HepG2 (cell line): ENCODE measurements around the gene NGRN. TPM values are rescaled to one million over a fixed set of nuclear protein-coding genes. Genes with fewer than 3 reads are reported as not detected.

Experiments
- ATAC-seq: fragments of 200-7000 bp; cut with Tn5 transposase; 3 replicates; pipeline ENCODE4 v1.9.1; 2020; ENCODE audit warnings: mild to moderate bottlenecking, moderate library complexity
- BruUV-seq: library from RNA; stranded (reverse); fragments of 400-500 nt; replicated peaks from 2 replicates; lab custom pipeline; 2021; lab: Mats Ljungman, UMichigan
- CTCF ChIA-PET: fragments of 300-600 bp; formaldehyde crosslinking; extraction: SDS; loops from one replicate; lab custom pipeline; 2021; ENCODE audit warnings: low total read pairs, inconsistent platforms, low intra/inter-chr PET ratio; lab: Yijun Ruan, JAX
- POLR2A ChIA-PET: fragments of 350-600 bp; sonication (Branson Sonifier 250); formaldehyde crosslinking; loops from one replicate; lab custom pipeline; 2020; ENCODE audit warnings: antibody characterized with exemption, inconsistent platforms; lab: Yijun Ruan, JAX
- DNase-seq: peaks from one replicate; pipeline ENCODE4 v3.0.0-alpha.2; 2015; ENCODE audit warnings: low spot score
- FAIRE-seq: peaks from 3 replicates; lab custom pipeline; 2011; peaks lifted over from hg19 to GRCh38; lab: Jason Lieb, UNC
- H2AFZ ChIP-seq: one replicate; pipeline ENCODE4 v1.6.1; 2011; ENCODE audit warnings: low read length, inconsistent platforms
- H3K27ac ChIP-seq: fragments of 300-600 bp; 3 replicates; pipeline ENCODE4 v1.8.0; 2011; ENCODE audit warnings: mixed run types, mild to moderate bottlenecking, mixed read lengths, low read length, inconsistent platforms; ENCODE audit not compliant: insufficient read depth; ENCODE audit errors: extremely low read length
- H3K27me3 ChIP-seq, 2 experiments: fragments of 200-600 bp in 1 of 2; 2 replicates in 1 of 2; 3 replicates in 1 of 2; pipeline versions ENCODE4 v1.6.0 to v1.8.0; 2011; ENCODE audit warnings: low read length in 2 of 2, mild to moderate bottlenecking in 2 of 2, moderate library complexity in 2 of 2, inconsistent platforms in 1 of 2; ENCODE audit not compliant: insufficient read depth in 2 of 2, control insufficient read depth in 1 of 2
- H3K36me3 ChIP-seq, 2 experiments: fragments of 200-600 bp in 1 of 2; replicated peaks in 1 of 2; 2 replicates in 1 of 2; 3 replicates in 1 of 2; pipeline versions ENCODE4 v1.5.1 to v1.8.0; 2011; ENCODE audit warnings: low read length in 2 of 2, inconsistent platforms in 1 of 2; ENCODE audit not compliant: insufficient read depth in 2 of 2, control insufficient read depth in 1 of 2
- H3K4me1 ChIP-seq: 2 replicates; pipeline ENCODE4 v1.5.1; 2012; ENCODE audit warnings: low read length, inconsistent platforms; ENCODE audit not compliant: insufficient read depth
- H3K4me2 ChIP-seq: 2 replicates; pipeline ENCODE4 v1.6.0; 2011; ENCODE audit warnings: low read depth, low read length, inconsistent platforms
- H3K4me3 ChIP-seq, 3 experiments: fragments of 200-600 bp in 1 of 3; sonication (generic), shearing (Covaris generic) in 1 of 3; replicated peaks in 1 of 3; 2 replicates each; pipeline ENCODE4 v1.5.1; 2011 to 2016; ENCODE audit warnings: low read length in 3 of 3, inconsistent platforms in 2 of 3, low read depth in 2 of 3, mild to moderate bottlenecking in 2 of 3, control low read depth in 1 of 3, mixed read lengths in 1 of 3; ENCODE audit not compliant: insufficient read depth in 1 of 3
- H3K79me2 ChIP-seq: one replicate; pipeline ENCODE4 v1.6.1; 2011; ENCODE audit warnings: low read length, inconsistent platforms; ENCODE audit not compliant: insufficient read depth
- H3K9ac ChIP-seq: 2 replicates; pipeline ENCODE4 v1.6.0; 2011; ENCODE audit warnings: mild to moderate bottlenecking, low read depth, low read length, inconsistent platforms; ENCODE audit not compliant: insufficient read depth
- H3K9me3 ChIP-seq: 2 replicates; pipeline ENCODE4 v1.5.1; 2012; ENCODE audit warnings: mild to moderate bottlenecking, low read length
- H4K20me1 ChIP-seq: 2 replicates; pipeline ENCODE4 v1.6.0; 2011; ENCODE audit warnings: inconsistent platforms, mild to moderate bottlenecking, low read length, moderate library complexity; ENCODE audit not compliant: insufficient read depth
- HNF1A ChIP-seq, 2 experiments: sonication (generic) in 1 of 2; formaldehyde crosslinking in 1 of 2; IDR thresholded peaks; 2 replicates each; pipeline versions ENCODE4 v1.4.0 to v1.6.1; 2016 to 2020; ENCODE audit warnings: borderline replicate concordance in 1 of 2, low read depth in 1 of 2, mild to moderate bottlenecking in 1 of 2, missing genetic modification reagents in 1 of 2
- HNF4G ChIP-seq, 2 experiments: sonication (generic) in 1 of 2; formaldehyde crosslinking in 1 of 2; IDR thresholded peaks; 2 replicates each; pipeline versions ENCODE4 v1.4.0 to v1.6.1; 2011 to 2020; ENCODE audit warnings: borderline replicate concordance in 2 of 2, low read depth in 2 of 2, mild to moderate bottlenecking in 2 of 2, low read length in 1 of 2, missing genetic modification reagents in 1 of 2, moderate library complexity in 1 of 2
- NR2C2 ChIP-seq: sonication (generic); formaldehyde crosslinking; IDR thresholded peaks from 2 replicates; pipeline ENCODE4 v1.4.0; 2020; ENCODE audit warnings: missing genetic modification reagents, mild to moderate bottlenecking, moderate library complexity, borderline replicate concordance
- SALL1 ChIP-seq: sonication (generic); formaldehyde crosslinking; IDR thresholded peaks from 2 replicates; pipeline ENCODE4 v1.8.0; 2022; ENCODE audit warnings: mild to moderate bottlenecking, missing genetic modification reagents
- SETDB1 ChIP-seq: sonication (generic); formaldehyde crosslinking; IDR thresholded peaks from 2 replicates; pipeline ENCODE4 v1.5.1; 2020; ENCODE audit warnings: missing genetic modification reagents, mild to moderate bottlenecking, borderline replicate concordance
- SOX6 ChIP-seq, 2 experiments: fragments of 450-650 bp in 1 of 2; sonication (generic) in 1 of 2; formaldehyde crosslinking in 1 of 2; IDR thresholded peaks; 2 replicates each; pipeline versions ENCODE4 v1.4.0 to v1.6.1; 2017 to 2020; ENCODE audit warnings: antibody characterized with exemption in 1 of 2, mild to moderate bottlenecking in 1 of 2, missing genetic modification reagents in 1 of 2
- YEATS2 ChIP-seq: sonication (generic); formaldehyde crosslinking; IDR thresholded peaks from 2 replicates; pipeline ENCODE4 v1.4.0; 2020; ENCODE audit warnings: missing genetic modification reagents, borderline replicate concordance
- ZBTB2 ChIP-seq: sonication (generic); formaldehyde crosslinking; IDR thresholded peaks from 2 replicates; pipeline ENCODE4 v1.8.0; 2022; ENCODE audit warnings: low read depth, missing genetic modification reagents
- ZBTB25 ChIP-seq: IDR thresholded peaks from 2 replicates; pipeline ENCODE4 v1.6.1; 2018; ENCODE audit warnings: missing genetic modification reagents
- ZMYM4 ChIP-seq: sonication (generic); formaldehyde crosslinking; IDR thresholded peaks from 2 replicates; pipeline ENCODE4 v1.8.1; 2023; ENCODE audit warnings: mild to moderate bottlenecking, missing genetic modification reagents
- ZNF251 ChIP-seq: sonication (generic); formaldehyde crosslinking; IDR thresholded peaks from 2 replicates; pipeline ENCODE4 v1.9.0; 2021; ENCODE audit warnings: mild to moderate bottlenecking, missing genetic modification reagents
- ZNF30 ChIP-seq: sonication (generic); formaldehyde crosslinking; IDR thresholded peaks from 2 replicates; pipeline ENCODE4 v1.5.0; 2020; ENCODE audit warnings: mild to moderate bottlenecking, missing genetic modification reagents
- ZNF446 ChIP-seq: sonication (generic); formaldehyde crosslinking; IDR thresholded peaks from 2 replicates; pipeline ENCODE4 v1.5.0; 2020; ENCODE audit warnings: mild to moderate bottlenecking, missing genetic modification reagents
- ZNF550 ChIP-seq: sonication (generic); formaldehyde crosslinking; IDR thresholded peaks from 2 replicates; pipeline ENCODE4 v1.4.0; 2020; ENCODE audit warnings: mild to moderate bottlenecking, missing genetic modification reagents, borderline replicate concordance
- ZNF678 ChIP-seq: sonication (generic); formaldehyde crosslinking; IDR thresholded peaks from 2 replicates; pipeline ENCODE4 v1.4.0; 2020; ENCODE audit warnings: mild to moderate bottlenecking, missing genetic modification reagents
- WGBS: methylation state at CpG from one replicate; pipeline ENCODE4 v1.1.6; 2017; ENCODE audit warnings: low lambda C conversion rate; 5-methylcytosine and 5-hydroxymethylcytosine counted together
- in situ Hi-C: cut with HindIII; loops from 2 replicates; pipeline ENCODE4 v1.10.0; 2017; ENCODE audit warnings: low pct_unique_long_range_greater_than_20kb; ENCODE audit not compliant: extremely low pct_ligation_motif_present
- intact Hi-C: fragments of 100-400 bp; cut with micrococcal nuclease; formaldehyde crosslinking; loops from one replicate; pipeline ENCODE4 v1.10.0; 2022; ENCODE audit not compliant: unreplicated experiment
- polyA plus RNA-seq, 8 experiments: library from polyadenylated mRNA; depleted of rRNA in 3 of 8; stranded (reverse) in 7 of 8; unstranded in 1 of 8; fragments of >200 nt; fragmentation: Illumina TruSeq in 4 of 8; extraction: Trizol in 4 of 8; gene quantifications; 2 replicates each; pipeline versions ENCODE4 v1.2.1 to v1.2.3, GENCODE V29; 2011 to 2016; ENCODE audit warnings: low read depth in 4 of 8, missing spikeins in 1 of 8, mixed read lengths in 1 of 8; ENCODE audit not compliant: insufficient read depth in 1 of 8
- total RNA-seq, 5 experiments: library from RNA; depleted of rRNA; stranded (reverse); fragments of >200 nt; fragmentation: Illumina TruSeq; extraction: Trizol; gene quantifications; 2 replicates each; pipeline ENCODE4 v1.2.3, GENCODE V29; 2016; ENCODE audit warnings: low read depth in 1 of 5

The NGRN gene
- total and polyA plus RNA-seq, 2 of the 13 experiments (the other 11 are each of a cell fraction or from before 2014, with no cell fraction given) = 39.8 to 63.7 TPM

- TF ChIP-seq SOX6 (IDR thresholded peaks at IDR 0.05) (no peak), SOX6 (CRISPR knock-in tag; IDR thresholded peaks at IDR 0.05) (no peak), ZNF446 (CRISPR knock-in tag) (no peak), NR2C2 (no peak)
Observed at GRCh38 chr15:90316139-90316538, 50.7 kb downstream of the NGRN start (continued).

- DNase-seq = no peak
- H3K4me3 ChIP-seq = no peak overlapping the region
- H3K27me3 ChIP-seq = no peaks in the 10 kb centered on the region
- no peak overlapping the region for H2AFZ ChIP-seq
- no peaks in the 10 kb centered on the region for H3K79me2 ChIP-seq
- no peaks in the 10 kb centered on the region for H4K20me1 ChIP-seq
- no peak overlapping the region for H3K4me2 ChIP-seq
- H3K36me3 ChIP-seq = no peaks in the 10 kb centered on the region
- 0 out of 2 replicates have a peak, but pooled peaks cover 7% of the 10 kb centered on the region for H3K4me1 ChIP-seq
- H3K27ac ChIP-seq = no peak overlapping the region
- no peaks in the 10 kb centered on the region for H3K9me3 ChIP-seq
- no TSS peak for BruUV-seq
- ChIA-PET POLR2A (no interaction called here), CTCF (interaction anchor here (1.4 to 2.6 kb wide), 2 partner anchors 164 to 280 kb away, joined by 4 to 55 read pairs; no protein-coding TSS in a partner anchor)
- WGBS = 39% methylated on average over 4 of the region's 4 CpGs
- H3K9ac ChIP-seq = no peak overlapping the region
- intact Hi-C loops = no loop called here
- in situ Hi-C loops = no loop called here
- FAIRE-seq = no peak
- no peak for ATAC-seq
- TF ChIP-seq ZNF550 (CRISPR knock-in tag) (no peak), ZBTB25 (CRISPR knock-in tag) (no peak), ZBTB2 (CRISPR knock-in tag) (no peak), SALL1 (CRISPR knock-in tag) (no peak), ZNF678 (CRISPR knock-in tag) (no peak), YEATS2 (CRISPR knock-in tag) (no peak), ZNF251 (CRISPR knock-in tag) (no peak), SETDB1 (no peak), ZNF30 (CRISPR knock-in tag) (no peak), HNF1A (IDR thresholded peaks at IDR 0.05; ENCODE audit: low read depth) (no peak), HNF1A (CRISPR knock-in tag; IDR thresholded peaks at IDR 0.05; ENCODE audit: borderline replicate concordance) (no peak), HNF4G (IDR thresholded peaks at IDR 0.05; ENCODE audit: borderline replicate concordance, low read depth, low read length) (no peak), HNF4G (CRISPR knock-in tag; IDR thresholded peaks at IDR 0.05; ENCODE audit: borderline replicate concordance, low read depth) (no peak), ZMYM4 (no peak)
Observed at GRCh38 chr15:90318591-90318990, 53.1 kb downstream of the NGRN start.
